K562 (cell line): ENCODE measurements around the gene RNH1. TPM values are rescaled to one million over a fixed set of nuclear protein-coding genes. Genes with fewer than 3 reads are reported as not detected.

ENCODE experiments used
- CHD1 ChIP-seq: fragments of 200-600 bp; sonication (generic); IDR thresholded peaks from one replicate; pipeline ENCODE4 v1.6.1; 2012; ENCODE audit warnings: mild to moderate bottlenecking, moderate library complexity, low read length, inconsistent platforms
- CREB1 ChIP-seq, 2 experiments: sonication (generic) in 1 of 2; formaldehyde crosslinking in 1 of 2; IDR thresholded peaks; 2 replicates each; pipeline versions ENCODE4 v1.6.1 to v1.8.0; 2012 to 2022; ENCODE audit warnings: inconsistent platforms in 1 of 2, mild to moderate bottlenecking in 1 of 2, missing genetic modification reagents in 1 of 2, moderate library complexity in 1 of 2
- CTBP1 ChIP-seq: fragments of 450-650 bp; IDR thresholded peaks from 2 replicates; pipeline ENCODE4 v1.6.1; 2016; ENCODE audit warnings: borderline replicate concordance
- E2F6 ChIP-seq, 2 experiments: IDR thresholded peaks; 2 replicates each; pipeline ENCODE4 v1.6.1; 2011; ENCODE audit warnings: borderline replicate concordance in 1 of 2, control low read depth in 1 of 2, low read depth in 1 of 2, low read length in 1 of 2, mild to moderate bottlenecking in 1 of 2, mixed read lengths in 1 of 2, moderate library complexity in 1 of 2; ENCODE audit not compliant: insufficient read depth in 1 of 2, insufficient read length in 1 of 2, poor library complexity in 1 of 2, severe bottlenecking in 1 of 2; ENCODE audit errors: extremely low read depth in 1 of 2
- ERF ChIP-seq: fragments of 450-650 bp; formaldehyde crosslinking; IDR thresholded peaks from 2 replicates; pipeline ENCODE4 v1.4.0; 2020; ENCODE audit warnings: mild to moderate bottlenecking, mixed read lengths
- HMBOX1 ChIP-seq: sonication (generic); IDR thresholded peaks from 2 replicates; pipeline ENCODE4 v1.6.1; 2016
- HOXB6 ChIP-seq: fragments of 250-450 bp; sonication (Bioruptor Pico); IDR thresholded peaks from 2 replicates; pipeline ENCODE4 v1.5.1; 2022; ENCODE audit warnings: mild to moderate bottlenecking, borderline replicate concordance
- KAT7 ChIP-seq: sonication (generic); formaldehyde crosslinking; IDR thresholded peaks from 2 replicates; pipeline ENCODE4 v1.8.0; 2022; ENCODE audit warnings: missing genetic modification reagents, mild to moderate bottlenecking, borderline replicate concordance
- RBM14 ChIP-seq: fragments of 200-400 bp; formaldehyde crosslinking; IDR thresholded peaks from 2 replicates; pipeline ENCODE4 v1.6.1; 2018; ENCODE audit warnings: low read depth, mild to moderate bottlenecking, low read length, moderate library complexity, borderline replicate concordance; ENCODE audit not compliant: insufficient read depth
- RREB1 ChIP-seq: fragments of 250-450 bp; sonication (Bioruptor Pico); IDR thresholded peaks from 2 replicates; pipeline ENCODE4 v1.4.0; 2020
- SMAD3 ChIP-seq: fragments of 450-650 bp; formaldehyde crosslinking; conservative IDR thresholded peaks from 2 replicates; pipeline ENCODE4 v1.4.0; 2020; ENCODE audit warnings: mild to moderate bottlenecking
- STAT6 ChIP-seq: sonication (generic); formaldehyde crosslinking; IDR thresholded peaks from 2 replicates; pipeline ENCODE4 v1.8.1; 2023; ENCODE audit warnings: mild to moderate bottlenecking, missing genetic modification reagents
- TAF7 ChIP-seq: fragments of 450-650 bp; IDR thresholded peaks from 2 replicates; pipeline ENCODE4 v1.6.1; 2016; ENCODE audit warnings: missing genetic modification characterization, missing compliant biosample characterization
- XRCC3 ChIP-seq: fragments of 450-650 bp; IDR thresholded peaks from 2 replicates; pipeline ENCODE4 v1.6.1; 2017; ENCODE audit warnings: mild to moderate bottlenecking, moderate library complexity
- polyA plus RNA-seq, 8 experiments: library from polyadenylated mRNA; depleted of rRNA in 4 of 8; stranded (reverse) in 5 of 8; unstranded in 3 of 8; fragments of >200 nt; fragmentation: Nextera tagmentation in 2 of 8; fragmentation: Illumina TruSeq in 1 of 8; extraction: Ambion mirVana in 2 of 8; extraction: Trizol in 1 of 8; gene quantifications; 2 replicates each; pipeline versions ENCODE4 v1.2.1 to v1.2.3, GENCODE V29; 2011 to 2014; ENCODE audit warnings: inconsistent platforms in 1 of 8, missing spikeins in 1 of 8
- total RNA-seq, 7 experiments: library from RNA; depleted of rRNA in 6 of 7; stranded (reverse); fragments of >200 nt in 6 of 7; fragmentation: Illumina TruSeq in 2 of 7; extraction: Trizol in 2 of 7; gene quantifications; 2 replicates each; pipeline versions ENCODE4 v1.2.1 to v1.2.3, GENCODE V29; 2011 to 2021; ENCODE audit warnings: low replicate concordance in 1 of 7

Gene RNH1
- total and polyA plus RNA-seq, 9 of the 15 experiments (the other 6 are each of a cell fraction or from before 2014, with no cell fraction given), result 2.5 to 160 (median 44.3) TPM

- no peak for TF ChIP-seq STAT6 (CRISPR knock-in tag)
- peak; percentile 88 for TF ChIP-seq CREB1 (IDR thresholded peaks at IDR 0.05)
- TF ChIP-seq CREB1 (CRISPR knock-in tag; IDR thresholded peaks at IDR 0.05), result peak; percentile 90
- peak; percentile 54; the same call in 1 of the 2 replicates for TF ChIP-seq RREB1 (CRISPR knock-in tag)
- TF ChIP-seq E2F6 (IDR thresholded peaks at IDR 0.05; ENCODE audit: borderline replicate concordance in 1 of 2, extremely low read depth in 1 of 2, insufficient read depth in 1 of 2, insufficient read length in 1 of 2, low read depth in 1 of 2, low read length in 1 of 2, poor library complexity in 1 of 2, severe bottlenecking in 1 of 2), result peak; percentile 12 to 28
- no peak for TF ChIP-seq HMBOX1
- TF ChIP-seq ERF (CRISPR knock-in tag), result 0 out of 2 replicates have a peak, but pooled peaks have one; percentile 7
- TF ChIP-seq CHD1, result peak; percentile 47
- TF ChIP-seq SMAD3 (CRISPR knock-in tag), result no peak
- TF ChIP-seq TAF7 (tag), result 0 out of 2 replicates have a peak, but pooled peaks have one; percentile 35
- TF ChIP-seq KAT7 (CRISPR knock-in tag), result 0 out of 2 replicates have a peak, but pooled peaks have one; percentile 11
- TF ChIP-seq HOXB6, result no peak
- no peak for TF ChIP-seq XRCC3
- TF ChIP-seq CTBP1, result peak; percentile 77
- TF ChIP-seq RBM14, result 0 out of 2 replicates have a peak, but pooled peaks have one; percentile 36
Observed at GRCh38 chr11:449889-450808, 56.9 kb downstream of the RNH1 start, which contains the start of gene PTDSS2 (continued).
